Measurements from ENCODE around the gene SERPINI2.
"Not testable (repeated sequence)": the region's sequence is repeated elsewhere in the genome, so short reads cannot be mapped to it uniquely, and the experiment has no call there.

The SERPINI2 gene

GRCh38 chr3:167453815-167454214 is 20.0 kb downstream of the SERPINI2 start:
- TF ChIP-seq CTCF (IDR thresholded peaks at IDR 0.05; ENCODE audit: low read length, missing control alignments) = no peak
- H3K4me3 ChIP-seq (replicated peaks; ENCODE audit: low read depth, low read length) = no peak overlapping the region
- DNase-seq (ENCODE audit: low read depth) = no peak

GRCh38 chr3:167451282-167451681 is 22.6 kb downstream of the SERPINI2 start:
- H3K4me3 ChIP-seq (replicated peaks; ENCODE audit: low read depth, low read length) = no peak overlapping the region
- TF ChIP-seq CTCF (IDR thresholded peaks at IDR 0.05; ENCODE audit: low read length, missing control alignments) = no peak
- DNase-seq (ENCODE audit: low read depth) = no peak

GRCh38 chr3:167450675-167451074 is 23.2 kb downstream of the SERPINI2 start:
- no peak for DNase-seq (ENCODE audit: low read depth)
- no peak for TF ChIP-seq CTCF (IDR thresholded peaks at IDR 0.05; ENCODE audit: low read length, missing control alignments)
- no peak overlapping the region for H3K4me3 ChIP-seq (replicated peaks; ENCODE audit: low read depth, low read length)

GRCh38 chr3:167450195-167450594 is 23.6 kb downstream of the SERPINI2 start:
- TF ChIP-seq CTCF (IDR thresholded peaks at IDR 0.05; ENCODE audit: low read length, missing control alignments) = no peak
- DNase-seq (ENCODE audit: low read depth) = no peak
- H3K4me3 ChIP-seq (replicated peaks; ENCODE audit: low read depth, low read length) = no peak overlapping the region

GRCh38 chr3:167445491-167445890 is 28.4 kb downstream of the SERPINI2 start:
- DNase-seq (ENCODE audit: low read depth) = no peak
- TF ChIP-seq CTCF (IDR thresholded peaks at IDR 0.05; ENCODE audit: low read length, missing control alignments) = no peak

GRCh38 chr3:167441256-167441655 is 32.6 kb downstream of the SERPINI2 start:
- no peak overlapping the region for H3K4me3 ChIP-seq (replicated peaks; ENCODE audit: low read depth, low read length)
- no peak for DNase-seq (ENCODE audit: low read depth)
- no peak for TF ChIP-seq CTCF (IDR thresholded peaks at IDR 0.05; ENCODE audit: low read length, missing control alignments)

More at GRCh38 chr3:167445491-167445890, 28.4 kb downstream of the SERPINI2 start:
- H3K4me3 ChIP-seq (replicated peaks; ENCODE audit: low read depth, low read length) = no peak overlapping the region

- no peak for TF ChIP-seq CTCF (IDR thresholded peaks at IDR 0.05; ENCODE audit: low read length, missing control alignments)
- no peak overlapping the region for H3K4me3 ChIP-seq (replicated peaks; ENCODE audit: low read depth, low read length)
- DNase-seq (ENCODE audit: low read depth) = no peak
Measured at GRCh38 chr3:167437428-167438139, 36.3 kb downstream of the SERPINI2 start.

GRCh38 chr3:167426962-167427361 is 46.9 kb downstream of the SERPINI2 start:
- not testable (repeated sequence) for H3K4me3 ChIP-seq (replicated peaks; ENCODE audit: low read depth, low read length); DNase-seq (ENCODE audit: low read depth)

- not testable (repeated sequence) for H3K4me3 ChIP-seq (replicated peaks; ENCODE audit: low read depth, low read length); DNase-seq (ENCODE audit: low read depth)
Measured at GRCh38 chr3:167422396-167422795, 51.4 kb downstream of the SERPINI2 start.

Measured in fibroblast of pulmonary artery (primary cell).